GM10266 (cell line): Measurements from ENCODE around the gene ANKRD11.
"Not testable (repeated sequence)": the region's sequence is repeated elsewhere in the genome, so short reads cannot be mapped to it uniquely, and the experiment has no call there.

Experiments
- DNase-seq: peaks from one replicate; pipeline ENCODE4 v3.0.0; 2012; ENCODE audit errors: extremely low spot score
- TF ChIP-seq, protein P1 (sequence below): IDR thresholded peaks from 2 replicates; pipeline ENCODE4 v1.5.1; 2012; ENCODE audit warnings: mild to moderate bottlenecking, low read depth; ENCODE audit not compliant: control insufficient read depth, insufficient read depth; ENCODE audit errors: missing control alignments

The ANKRD11 gene

DNA sequence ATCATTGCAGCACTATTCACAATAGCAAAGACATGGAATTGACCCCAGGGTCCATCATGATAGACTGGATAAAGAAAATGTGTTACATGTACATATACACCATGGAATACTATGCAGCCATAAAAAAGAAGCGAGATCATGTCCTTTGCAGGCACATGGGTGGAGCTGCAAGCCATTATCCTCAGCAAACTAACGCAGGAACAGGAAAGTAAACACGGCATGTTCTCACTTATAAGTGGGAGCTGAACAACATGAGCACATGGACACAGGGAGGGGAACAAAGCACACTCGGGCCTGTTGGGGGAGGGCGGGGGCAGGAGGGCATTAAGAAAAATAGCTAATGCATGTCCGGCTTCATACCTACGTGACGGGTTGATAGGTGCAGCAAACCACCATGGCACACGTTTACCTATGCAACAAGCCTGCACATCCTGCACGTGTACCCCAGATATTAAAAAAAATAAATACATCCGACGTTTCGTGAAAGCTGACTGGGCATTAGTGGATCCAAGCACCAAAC lies 243.9 kb downstream of the ANKRD11 start:
- DNase-seq: no peak
- TF ChIP-seq, protein P1, sequence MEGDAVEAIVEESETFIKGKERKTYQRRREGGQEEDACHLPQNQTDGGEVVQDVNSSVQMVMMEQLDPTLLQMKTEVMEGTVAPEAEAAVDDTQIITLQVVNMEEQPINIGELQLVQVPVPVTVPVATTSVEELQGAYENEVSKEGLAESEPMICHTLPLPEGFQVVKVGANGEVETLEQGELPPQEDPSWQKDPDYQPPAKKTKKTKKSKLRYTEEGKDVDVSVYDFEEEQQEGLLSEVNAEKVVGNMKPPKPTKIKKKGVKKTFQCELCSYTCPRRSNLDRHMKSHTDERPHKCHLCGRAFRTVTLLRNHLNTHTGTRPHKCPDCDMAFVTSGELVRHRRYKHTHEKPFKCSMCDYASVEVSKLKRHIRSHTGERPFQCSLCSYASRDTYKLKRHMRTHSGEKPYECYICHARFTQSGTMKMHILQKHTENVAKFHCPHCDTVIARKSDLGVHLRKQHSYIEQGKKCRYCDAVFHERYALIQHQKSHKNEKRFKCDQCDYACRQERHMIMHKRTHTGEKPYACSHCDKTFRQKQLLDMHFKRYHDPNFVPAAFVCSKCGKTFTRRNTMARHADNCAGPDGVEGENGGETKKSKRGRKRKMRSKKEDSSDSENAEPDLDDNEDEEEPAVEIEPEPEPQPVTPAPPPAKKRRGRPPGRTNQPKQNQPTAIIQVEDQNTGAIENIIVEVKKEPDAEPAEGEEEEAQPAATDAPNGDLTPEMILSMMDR: no peak

DNA sequence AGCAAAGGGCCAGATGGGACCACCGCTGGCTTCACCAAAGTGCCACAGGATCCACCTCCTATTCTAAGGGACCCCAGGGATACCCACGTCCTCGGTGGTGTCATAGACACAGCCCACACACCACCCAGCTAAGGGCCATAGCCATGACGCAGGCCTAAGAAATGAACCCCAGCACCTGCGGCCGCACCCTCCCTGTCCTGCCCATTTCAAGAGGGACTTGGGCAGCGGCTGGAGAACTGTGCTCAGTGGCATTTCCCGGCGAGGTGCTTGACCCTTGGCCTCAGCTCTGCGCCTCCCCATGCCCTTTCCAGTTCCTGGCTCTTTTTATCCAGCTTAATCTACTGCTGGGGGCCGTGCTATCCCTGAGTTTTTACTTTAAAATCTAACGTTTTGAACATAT lies 245.6 kb downstream of the ANKRD11 start:
- TF ChIP-seq, protein P1: no peak
- no peak for DNase-seq

DNA sequence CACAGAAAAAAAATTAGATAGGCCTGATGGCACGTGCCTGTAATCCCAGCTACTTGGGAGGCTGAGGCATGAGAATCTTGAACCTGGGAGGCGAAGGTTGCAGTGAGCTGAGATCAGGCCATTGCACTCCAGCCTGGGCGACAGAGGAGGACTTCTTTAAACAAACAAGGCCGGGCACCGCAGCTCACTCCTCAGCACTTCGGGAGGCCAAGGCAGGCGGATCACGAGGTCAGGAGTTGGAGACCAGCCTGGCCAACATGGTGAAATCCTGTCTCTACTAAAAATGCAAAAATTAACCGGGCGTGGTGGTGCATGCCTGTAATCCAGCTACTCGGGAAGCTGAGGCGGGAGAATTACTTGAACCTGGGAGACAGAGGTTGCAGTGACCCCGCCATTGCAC lies 246.1 kb downstream of the ANKRD11 start:
- DNase-seq: not testable (repeated sequence)

DNA sequence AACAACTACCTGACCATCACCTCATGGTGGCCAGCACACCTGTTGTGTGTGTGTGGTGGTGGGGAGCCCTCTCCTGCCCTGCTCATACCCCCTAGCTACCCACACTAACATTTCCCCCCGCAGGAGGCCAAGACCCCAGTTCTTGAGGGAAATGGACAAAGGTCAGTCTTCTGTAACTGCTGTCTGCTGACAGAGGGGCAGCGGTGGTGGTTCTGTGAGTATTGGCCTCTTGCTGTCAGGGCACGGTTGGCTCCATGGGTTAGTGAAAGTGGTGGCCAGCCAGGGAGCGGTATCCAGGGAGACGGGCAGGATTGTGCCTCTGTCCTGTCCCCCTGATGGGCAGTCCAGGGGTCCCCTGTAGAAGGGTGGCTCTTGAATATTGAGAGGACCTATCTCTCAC lies 246.7 kb downstream of the ANKRD11 start:
- DNase-seq: no peak
- TF ChIP-seq, protein P1: no peak

DNA sequence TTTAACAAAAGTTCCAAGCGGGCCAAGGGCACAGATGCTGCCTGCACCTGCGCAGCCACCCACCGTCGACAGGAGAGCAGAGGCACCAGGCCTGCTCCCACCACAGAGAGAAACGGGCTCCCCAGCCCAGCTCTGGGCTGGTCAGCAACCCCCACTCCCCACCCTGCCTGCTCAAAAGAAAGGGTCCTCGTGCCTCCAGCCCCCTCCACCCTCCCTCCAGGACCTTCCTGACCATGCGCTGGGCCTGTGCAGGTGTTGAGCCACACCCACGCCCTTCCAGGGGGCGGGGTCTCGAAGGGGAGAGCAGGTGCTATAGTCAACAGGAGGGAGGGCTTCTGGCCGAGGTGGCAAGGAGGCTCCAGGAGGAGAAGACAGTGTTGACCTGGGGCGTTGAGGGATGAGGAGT lies 247.6 kb downstream of the ANKRD11 start:
- no peak for DNase-seq

DNA sequence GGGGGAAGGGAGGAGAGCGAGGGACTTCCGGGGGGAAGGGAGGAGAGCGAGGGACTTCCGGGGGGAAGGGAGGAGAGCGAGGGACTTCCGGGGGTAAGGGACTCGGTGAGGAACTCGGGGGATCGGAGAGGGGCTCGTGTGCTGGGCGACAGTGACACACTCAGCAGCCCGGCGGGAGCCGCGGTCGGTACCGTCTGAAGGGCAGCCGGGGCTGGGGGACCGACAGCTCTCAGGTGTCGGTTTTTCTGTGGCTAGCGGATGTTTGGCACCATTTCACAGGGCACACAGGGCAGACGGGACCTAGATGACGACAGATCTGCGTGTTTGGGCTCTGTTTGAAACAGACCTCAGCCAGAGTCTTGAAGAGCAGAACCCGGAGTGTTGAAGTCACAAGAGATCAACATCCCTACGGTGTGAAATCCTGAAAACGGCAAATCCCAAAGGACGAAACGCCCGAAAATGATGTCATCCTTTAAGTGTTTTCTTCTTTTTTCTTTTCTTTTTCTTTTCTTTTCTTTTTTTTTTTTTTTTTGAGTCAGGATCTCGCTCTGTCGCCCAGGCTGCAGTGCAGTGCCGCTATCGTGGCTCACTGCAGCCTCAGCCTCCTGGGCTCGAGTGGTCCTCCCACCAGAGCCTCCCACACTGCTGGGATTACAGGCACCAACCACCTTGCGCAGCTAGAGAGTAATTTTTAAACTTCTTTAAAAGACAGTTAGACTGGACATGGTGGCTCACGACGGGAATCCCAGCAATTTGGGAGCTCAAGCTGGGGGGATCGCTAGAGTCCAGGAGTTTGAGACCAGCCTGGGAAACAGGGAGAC lies 249.0 kb downstream of the ANKRD11 start:
- TF ChIP-seq, protein P1: no peak
- peak; percentile 81 for DNase-seq

More for the DNA sequence above, 247.6 kb downstream of the ANKRD11 start:
- TF ChIP-seq, protein P1: no peak

DNA sequence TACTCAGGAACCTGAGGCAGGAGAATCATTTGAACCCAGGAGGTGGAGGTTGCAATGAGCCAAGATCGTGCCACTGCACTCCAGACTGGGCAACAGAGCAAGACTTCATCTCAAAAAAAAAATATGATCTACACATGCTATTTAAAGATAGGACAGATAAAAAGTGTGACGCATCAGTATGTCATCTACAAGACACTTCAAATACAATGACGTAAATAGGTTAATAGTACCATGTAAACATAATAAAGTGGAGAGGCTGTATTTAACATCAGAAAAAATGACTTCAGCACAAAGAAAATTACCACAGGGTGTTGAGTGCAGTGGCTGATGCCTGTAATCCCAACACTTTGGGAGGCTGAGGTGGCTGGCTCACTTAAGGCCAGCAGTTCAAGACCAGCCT lies 252.6 kb downstream of the ANKRD11 start:
- DNase-seq: no peak
- TF ChIP-seq, protein P1: no peak
